HG02973 (cell line): Measurements from ENCODE around the gene EGLN1.
"Not testable (repeated sequence)": the region's sequence is repeated elsewhere in the genome, so short reads cannot be mapped to it uniquely, and the experiment has no call there.

Experiments used
- ATAC-seq: cut with Tn5 transposase; IDR thresholded peaks from one replicate; pipeline ENCODE4 v1.9.1; 2021; ENCODE audit warnings: moderate library complexity; ENCODE audit not compliant: unreplicated experiment

Gene EGLN1

DNA sequence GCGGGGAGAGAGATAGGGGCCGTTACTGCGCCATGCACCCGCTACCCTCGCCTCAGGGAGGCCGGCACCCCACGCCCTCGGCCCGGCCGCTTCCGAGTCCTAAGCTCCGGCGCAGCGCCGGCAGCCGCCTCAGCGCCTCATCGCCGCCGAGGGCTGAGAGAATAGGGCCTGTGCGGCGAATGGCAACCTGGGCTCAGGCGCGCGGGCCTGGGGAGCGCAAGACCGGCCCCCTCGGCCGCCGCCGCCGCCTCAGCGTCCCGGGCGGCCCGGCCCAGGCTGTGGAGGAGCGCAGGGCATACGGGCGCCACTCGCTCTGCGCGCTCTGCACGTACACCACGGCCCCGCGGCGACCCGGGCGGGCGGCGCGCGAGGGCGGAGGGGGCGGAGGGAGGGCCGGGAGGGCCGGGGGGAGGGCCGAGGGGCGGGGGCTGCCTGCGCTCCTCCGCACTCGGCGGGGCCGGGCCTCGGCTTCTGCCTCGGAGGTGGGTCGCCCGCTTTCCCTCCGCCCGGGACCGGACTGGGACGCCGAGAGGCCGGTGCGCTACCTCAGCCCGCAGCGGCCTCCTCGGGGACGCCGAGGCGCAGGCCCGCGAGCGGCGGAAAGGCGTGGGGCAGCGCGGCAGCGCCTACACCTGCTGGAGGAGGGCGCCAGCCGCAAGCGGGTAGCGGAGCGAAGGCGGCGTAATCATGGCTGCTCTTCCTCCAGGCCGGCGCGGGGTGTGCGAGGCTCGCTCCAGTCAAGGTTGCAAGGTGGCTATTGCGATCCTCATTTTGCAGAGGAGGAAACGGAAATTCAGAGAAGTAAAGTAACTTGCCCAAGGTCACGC is at the start of gene EGLN1:
Gene EGLN1 (minus strand): TSS at position 317 of the 827 bp plus-strand sequence. CDS start 399 bp downstream, outside the sequence.
- peak; percentile 77 for ATAC-seq

DNA sequence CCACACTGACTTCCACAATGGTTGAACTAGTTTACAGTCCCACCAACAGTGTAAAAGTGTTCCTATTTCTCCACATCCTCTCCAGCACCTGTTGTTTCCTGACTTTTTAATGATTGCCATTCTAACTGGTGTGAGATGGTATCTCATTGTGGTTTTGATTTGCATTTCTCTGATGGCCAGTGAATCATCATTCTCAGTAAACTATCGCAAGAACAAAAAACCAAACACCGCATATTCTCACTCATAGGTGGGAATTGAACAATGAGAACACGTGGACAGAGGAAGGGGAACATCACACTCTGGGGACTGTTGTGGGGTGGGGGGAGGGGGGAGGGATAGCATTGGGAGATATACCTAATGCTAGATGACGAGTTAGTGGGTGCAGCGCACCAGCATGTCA is 49.4 kb upstream of the EGLN1 start:
- ATAC-seq = not testable (repeated sequence)

DNA sequence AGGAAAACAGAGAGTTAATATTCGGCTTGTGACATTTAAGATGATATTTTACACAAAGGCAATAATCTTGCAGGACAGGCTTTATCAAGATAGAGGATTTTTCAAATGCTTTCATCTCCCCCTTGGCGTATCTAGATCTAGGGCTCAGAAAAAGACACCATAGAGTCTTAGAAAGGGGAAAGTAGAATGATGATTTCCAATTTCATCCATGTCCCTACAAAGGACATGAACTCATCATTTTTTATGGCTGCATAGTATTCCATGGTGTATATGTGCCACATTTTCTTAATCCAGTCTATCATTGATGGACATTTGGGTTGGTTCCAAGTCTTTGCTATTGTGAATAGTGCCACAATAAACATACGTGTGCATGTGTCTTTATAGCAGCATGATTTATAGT is 48.9 kb upstream of the EGLN1 start:
- not testable (repeated sequence) for ATAC-seq

DNA sequence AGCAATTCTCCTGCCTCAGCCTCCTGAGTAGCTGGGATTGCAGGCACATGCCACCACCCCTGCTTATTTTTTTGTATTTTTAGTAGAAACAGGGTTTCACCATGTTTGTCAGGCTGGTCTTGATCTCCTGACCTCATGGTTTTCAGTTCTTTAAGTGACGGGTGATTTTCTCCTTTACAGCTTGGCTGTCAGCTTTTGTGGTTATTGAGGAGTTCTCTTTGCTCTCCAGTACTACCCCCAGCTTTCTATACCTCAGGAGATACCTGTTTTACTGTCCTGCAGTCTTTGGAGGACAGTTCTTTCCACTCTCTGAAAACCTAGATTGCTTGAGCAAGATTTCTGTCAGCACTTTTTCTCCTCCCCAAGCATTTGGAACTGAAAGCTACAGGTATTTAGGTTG is 45.9 kb upstream of the EGLN1 start:
- no peak for ATAC-seq

DNA sequence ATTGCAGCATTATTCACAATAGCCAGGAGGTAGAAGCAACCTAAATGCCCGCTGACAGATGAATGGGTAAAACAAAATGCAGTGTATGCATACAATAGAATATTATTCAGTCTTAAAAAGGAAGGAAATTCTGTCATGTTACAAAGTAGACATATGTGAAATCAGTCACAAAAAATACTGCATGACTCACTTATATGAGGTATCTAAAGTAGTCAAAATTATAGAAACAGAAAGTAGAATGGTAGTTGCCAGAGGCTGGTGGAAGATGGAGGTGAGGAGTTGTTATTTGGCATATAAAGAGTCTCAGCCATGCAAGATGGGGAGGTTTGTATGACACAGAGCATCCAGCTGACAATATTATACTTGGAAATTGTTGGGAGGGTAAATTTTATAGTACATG is 43.0 kb upstream of the EGLN1 start:
- no peak for ATAC-seq

GRCh38 chr1:231463541-231463940 is 41.5 kb upstream of the EGLN1 start:
- ATAC-seq = no peak

DNA sequence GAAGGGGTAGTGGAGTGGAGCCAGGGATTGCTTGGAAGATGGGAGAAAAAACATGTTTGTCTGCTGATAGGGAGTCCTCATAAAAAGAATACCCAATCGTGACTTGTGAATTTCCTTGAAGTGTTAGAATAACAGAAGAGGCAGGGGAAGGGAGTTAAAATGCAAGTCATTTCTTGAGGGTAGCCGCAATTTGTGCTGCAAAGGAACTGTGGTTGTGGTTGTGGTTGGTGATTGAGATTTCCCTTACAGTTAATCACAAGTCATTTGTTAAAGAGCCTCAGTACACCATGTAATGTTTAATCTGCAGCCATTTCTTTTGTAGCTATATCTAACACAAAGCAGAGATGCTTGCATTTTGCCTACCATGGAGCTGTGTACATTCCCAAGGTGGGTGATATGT is 38.5 kb upstream of the EGLN1 start:
- peak; percentile 66 for ATAC-seq

DNA sequence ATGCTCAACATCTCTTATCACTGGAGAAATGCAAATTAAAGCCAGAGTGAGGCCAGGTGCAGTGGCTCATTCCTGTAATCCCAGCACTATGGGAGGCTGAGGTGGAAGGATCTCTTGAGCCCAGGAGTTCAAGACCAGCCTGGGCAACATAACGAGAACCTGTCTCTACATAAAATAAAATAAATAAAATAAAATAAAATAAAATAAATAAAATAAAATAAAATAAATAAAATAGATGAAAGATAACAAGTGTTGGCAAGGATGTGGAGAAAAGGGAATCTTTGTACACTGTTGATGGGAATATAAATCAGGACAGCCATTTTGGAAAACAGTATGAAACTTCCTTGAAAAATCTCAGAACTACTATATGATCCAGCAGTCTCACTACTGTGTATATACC is 37.4 kb upstream of the EGLN1 start:
- ATAC-seq = not testable (repeated sequence)

GRCh38 chr1:231457956-231458355 is 35.9 kb upstream of the EGLN1 start:
- ATAC-seq = not testable (repeated sequence)

- not testable (repeated sequence) for ATAC-seq
Observed at GRCh38 chr1:231454133-231454532, 32.0 kb upstream of the EGLN1 start.

GRCh38 chr1:231446138-231446537 is 24.1 kb upstream of the EGLN1 start:
- ATAC-seq = no peak

DNA sequence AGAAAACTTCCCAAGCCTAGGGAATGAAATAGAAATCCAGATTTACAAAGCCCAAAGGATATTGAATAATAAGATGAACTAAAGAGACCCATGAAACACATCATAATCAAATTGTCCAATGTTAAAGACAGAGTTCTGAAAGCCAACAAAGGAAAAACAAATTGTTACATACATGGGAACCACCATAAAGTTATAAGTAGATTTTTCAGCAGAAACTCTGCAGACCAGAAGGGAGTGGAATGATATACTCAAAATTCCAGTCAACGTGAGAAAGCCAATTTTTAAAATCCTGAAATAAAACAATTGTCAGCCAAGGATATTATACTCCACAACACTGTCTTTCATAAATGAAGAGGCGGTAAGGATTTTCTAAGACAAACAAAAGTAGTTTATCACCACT is 22.0 kb upstream of the EGLN1 start:
- no peak for ATAC-seq

- ATAC-seq = no peak
Observed at GRCh38 chr1:231443363-231443762, 21.3 kb upstream of the EGLN1 start.

GRCh38 chr1:231442735-231443134 is 20.6 kb upstream of the EGLN1 start:
- ATAC-seq = no peak

GRCh38 chr1:231432996-231433395 is 10.9 kb upstream of the EGLN1 start:
- ATAC-seq = no peak

- no peak for ATAC-seq
Observed at GRCh38 chr1:231431665-231432415, 9.8 kb upstream of the EGLN1 start.

- ATAC-seq = not testable (repeated sequence)
Observed at GRCh38 chr1:231430678-231431352, 8.7 kb upstream of the EGLN1 start.

- no peak for ATAC-seq
Observed at GRCh38 chr1:231428377-231428776, 6.3 kb upstream of the EGLN1 start.

GRCh38 chr1:231424950-231425805 is 3.1 kb upstream of the EGLN1 start:
- no peak for ATAC-seq

DNA sequence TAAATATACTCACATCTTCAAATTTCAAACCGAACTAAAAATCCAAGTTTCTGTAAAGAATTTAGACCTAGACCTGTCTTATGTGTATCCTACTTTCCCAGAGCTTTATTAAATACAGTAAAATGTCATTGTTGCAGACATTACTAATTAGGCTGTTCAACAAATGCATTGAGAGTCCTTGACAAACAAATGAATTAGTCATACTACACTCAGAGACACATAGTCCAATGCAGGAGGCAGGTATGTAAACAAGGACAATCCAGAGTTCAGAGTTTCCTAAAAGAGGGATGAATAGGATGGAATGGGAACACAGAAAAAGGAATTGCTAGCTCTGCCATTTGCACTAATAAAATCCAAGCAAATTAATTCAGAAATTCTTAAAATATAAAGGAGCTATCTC is 1.6 kb upstream of the EGLN1 start:
- no peak for ATAC-seq
